PFSK-1 (cell line): Measurements from ENCODE around the gene H6PD.

Experiments used
- FOXP2 ChIP-seq: optimal IDR thresholded peaks from 2 replicates; pipeline ENCODE3; 2011; ENCODE audit warnings: borderline replicate concordance, control low read depth, inconsistent platforms; ENCODE audit not compliant: insufficient read depth; ENCODE audit errors: extremely low read length, extremely low read depth
- POLR2AphosphoS5 ChIP-seq: IDR thresholded peaks from 2 replicates; pipeline ENCODE4 v1.6.1; 2012; ENCODE audit warnings: low read depth, mild to moderate bottlenecking, control low read depth, low read length, moderate library complexity
- REST ChIP-seq, 2 experiments: IDR thresholded peaks; 2 replicates each; pipeline versions ENCODE4 v1.6.1 to v1.8.0; 2011 to 2012; ENCODE audit warnings: low read depth in 2 of 2, low read length in 2 of 2, control low read depth in 1 of 2, inconsistent platforms in 1 of 2, mild to moderate bottlenecking in 1 of 2, moderate library complexity in 1 of 2; ENCODE audit not compliant: insufficient read depth in 1 of 2
- SIN3A ChIP-seq: IDR thresholded peaks from 2 replicates; pipeline ENCODE4 v1.6.1; 2012; ENCODE audit warnings: mild to moderate bottlenecking, low read length, moderate library complexity, borderline replicate concordance; ENCODE audit not compliant: insufficient read depth
- TAF1 ChIP-seq: IDR thresholded peaks from 2 replicates; pipeline ENCODE4 v1.6.1; 2012; ENCODE audit warnings: low read length, control low read depth, borderline replicate concordance; ENCODE audit not compliant: insufficient read depth

The H6PD gene

GRCh38 chr1:9224664-9225410, 9.7 kb upstream of the H6PD start:
- TF ChIP-seq REST (IDR thresholded peaks at IDR 0.05; ENCODE audit: insufficient read depth in 1 of 2, low read depth in 2 of 2, low read length in 2 of 2) (peak in 1 of 2 experiments; percentile 64; a peak in 1 of 4 replicates), FOXP2 (no peak)

GRCh38 chr1:9225411-9225785, 9.2 kb upstream of the H6PD start:
- no peak for TF ChIP-seq TAF1
- TF ChIP-seq REST (IDR thresholded peaks at IDR 0.05; ENCODE audit: insufficient read depth in 1 of 2, low read depth in 2 of 2, low read length in 2 of 2): no peak
- TF ChIP-seq SIN3A: no peak
- TF ChIP-seq FOXP2: no peak

GRCh38 chr1:9228609-9229008, 6.0 kb upstream of the H6PD start:
- no peak for TF ChIP-seq FOXP2
- TF ChIP-seq SIN3A: no peak
- TF ChIP-seq POLR2AphosphoS5: no peak
- TF ChIP-seq REST (IDR thresholded peaks at IDR 0.05; ENCODE audit: insufficient read depth in 1 of 2, low read depth in 2 of 2, low read length in 2 of 2): no peak
- no peak for TF ChIP-seq TAF1

- TF ChIP-seq TAF1: no peak
- no peak for TF ChIP-seq FOXP2
- no peak for TF ChIP-seq SIN3A
- no peak for TF ChIP-seq REST (IDR thresholded peaks at IDR 0.05; ENCODE audit: insufficient read depth in 1 of 2, low read depth in 2 of 2, low read length in 2 of 2)
- TF ChIP-seq POLR2AphosphoS5: no peak
Measured at GRCh38 chr1:9229549-9229948, 5.0 kb upstream of the H6PD start.

GRCh38 chr1:9230869-9231533, 3.6 kb upstream of the H6PD start:
- TF ChIP-seq FOXP2: no peak
- no peak for TF ChIP-seq POLR2AphosphoS5
- no peak for TF ChIP-seq SIN3A
- no peak for TF ChIP-seq REST (IDR thresholded peaks at IDR 0.05; ENCODE audit: insufficient read depth in 1 of 2, low read depth in 2 of 2, low read length in 2 of 2)
- no peak for TF ChIP-seq TAF1
